ENCODE data around the gene RIPK1.

The RIPK1 gene

DNA sequence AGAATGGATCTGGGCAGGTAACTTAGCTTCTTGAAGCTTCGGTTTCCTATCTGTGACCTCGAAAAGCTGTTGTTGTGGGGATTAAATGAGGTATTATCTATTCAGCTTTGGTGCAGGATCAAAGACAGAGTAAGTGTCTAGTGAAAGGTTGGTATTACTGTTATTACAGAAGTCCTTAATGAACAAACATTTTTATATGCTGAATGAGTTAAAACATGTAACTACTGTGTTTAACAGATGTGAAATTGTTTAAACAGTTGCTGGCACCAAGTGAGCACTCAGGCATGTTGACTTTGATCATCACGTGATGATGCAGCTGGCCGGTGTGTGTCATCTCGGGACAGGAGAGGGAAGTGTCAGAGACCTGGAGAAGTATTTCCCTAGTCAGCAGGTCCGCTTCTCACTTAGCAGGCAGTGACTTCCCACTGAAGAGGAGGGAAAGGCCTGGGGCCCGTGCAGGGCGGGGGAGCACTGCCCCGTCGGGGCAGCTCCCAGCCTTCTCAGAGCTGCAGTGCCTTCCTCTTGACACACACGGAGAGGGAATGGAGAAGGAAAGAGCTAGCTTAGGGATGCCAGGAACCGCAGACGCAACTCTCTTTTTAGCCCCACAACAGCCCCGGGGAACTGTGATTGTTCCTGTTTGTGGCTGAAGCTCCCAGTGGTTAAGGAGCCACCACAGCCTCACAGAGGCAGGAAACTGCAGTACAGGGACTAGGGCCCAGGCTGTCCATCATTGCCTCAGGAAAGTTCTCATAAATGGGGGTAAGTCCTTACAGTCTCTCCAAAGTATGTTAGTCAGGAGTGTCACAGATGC is 71.0 kb downstream of the RIPK1 start:
- Histone ChIP-seq H3K4me2 (ENCODE audit: low read depth, low read length, poor library complexity, severe bottlenecking) (no peak overlapping the region), H3K27me3 (ENCODE audit: insufficient read depth, low read length, poor library complexity, severe bottlenecking) (no peaks in the 10 kb centered on the region), H3K36me3 (ENCODE audit: insufficient read depth, low read length) (no peaks in the 10 kb centered on the region), H3K4me1 (ENCODE audit: insufficient read depth, low read length, poor library complexity, severe bottlenecking) (no peaks in the 10 kb centered on the region), H3K9ac (ENCODE audit: low read depth, low read length, poor library complexity, severe bottlenecking) (no peak overlapping the region), H4K20me1 (ENCODE audit: insufficient read depth, low read length, poor library complexity, severe bottlenecking) (no peaks in the 10 kb centered on the region), H3K9me3 (ENCODE audit: insufficient read depth, low read depth, low read length) (no peaks in the 10 kb centered on the region), H2AFZ (ENCODE audit: low read length) (no peak overlapping the region), H3K4me3 (ENCODE audit: low read length, poor library complexity, severe bottlenecking) (no peak overlapping the region), H3K79me2 (ENCODE audit: insufficient read depth, low read length) (no peaks in the 10 kb centered on the region), H3K9me2 (replicated peaks; ENCODE audit: low read depth, low read length) (no peaks in the 10 kb centered on the region), H3F3A (ENCODE audit: low read depth) (no peaks in the 10 kb centered on the region)
- no peak for TF ChIP-seq CTCF (conservative IDR thresholded peaks at IDR 0.05; ENCODE audit: low read length)
- TF ChIP-seq EZH2phosphoT487 (IDR thresholded peaks at IDR 0.05; ENCODE audit: borderline replicate concordance), result no peak

GRCh38 chr6:3140201-3140600 is 71.9 kb downstream of the RIPK1 start:
- H3K4me1 ChIP-seq (ENCODE audit: insufficient read depth, low read length, poor library complexity, severe bottlenecking), result no peaks in the 10 kb centered on the region
- no peaks in the 10 kb centered on the region for H3K36me3 ChIP-seq (ENCODE audit: insufficient read depth, low read length)
- no peaks in the 10 kb centered on the region for H3K27me3 ChIP-seq (ENCODE audit: insufficient read depth, low read length, poor library complexity, severe bottlenecking)
- no peaks in the 10 kb centered on the region for H3K9me2 ChIP-seq (replicated peaks; ENCODE audit: low read depth, low read length)
- H3K4me2 ChIP-seq (ENCODE audit: low read depth, low read length, poor library complexity, severe bottlenecking), result no peak overlapping the region
- no peaks in the 10 kb centered on the region for H3K9me3 ChIP-seq (ENCODE audit: insufficient read depth, low read depth, low read length)
- H3K9ac ChIP-seq (ENCODE audit: low read depth, low read length, poor library complexity, severe bottlenecking), result no peak overlapping the region
- H3K79me2 ChIP-seq (ENCODE audit: insufficient read depth, low read length), result no peaks in the 10 kb centered on the region
- H3F3A ChIP-seq (ENCODE audit: low read depth), result no peaks in the 10 kb centered on the region
- no peak overlapping the region for H3K4me3 ChIP-seq (ENCODE audit: low read length, poor library complexity, severe bottlenecking)
- no peak overlapping the region for H2AFZ ChIP-seq (ENCODE audit: low read length)
- no peaks in the 10 kb centered on the region for H4K20me1 ChIP-seq (ENCODE audit: insufficient read depth, low read length, poor library complexity, severe bottlenecking)
- no peak for TF ChIP-seq EZH2phosphoT487 (IDR thresholded peaks at IDR 0.05; ENCODE audit: borderline replicate concordance)
- no peak for TF ChIP-seq CTCF (conservative IDR thresholded peaks at IDR 0.05; ENCODE audit: low read length)

DNA sequence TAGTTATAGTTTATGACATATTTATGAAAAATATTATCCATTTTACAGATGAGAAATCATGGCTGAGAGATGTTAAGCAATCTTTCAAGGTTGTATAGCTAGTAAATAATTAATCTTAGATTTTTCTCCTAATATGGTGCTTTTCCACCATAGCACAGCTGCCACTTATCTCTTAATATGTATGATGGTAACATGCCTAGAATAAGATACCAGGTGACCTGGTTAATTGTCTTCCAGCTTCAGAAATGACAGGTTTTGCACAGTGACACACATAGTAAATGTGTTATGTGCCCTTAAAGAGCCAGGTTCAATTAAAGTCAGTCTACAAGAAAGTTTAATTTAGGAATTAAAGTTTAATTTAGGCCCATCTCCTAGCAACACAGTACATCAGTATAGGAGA is 74.2 kb downstream of the RIPK1 start:
- H3K9ac ChIP-seq (ENCODE audit: low read depth, low read length, poor library complexity, severe bottlenecking), result no peak overlapping the region
- no peaks in the 10 kb centered on the region for H3K27me3 ChIP-seq (ENCODE audit: insufficient read depth, low read length, poor library complexity, severe bottlenecking)
- no peaks in the 10 kb centered on the region for H3K9me2 ChIP-seq (replicated peaks; ENCODE audit: low read depth, low read length)
- TF ChIP-seq EZH2phosphoT487 (IDR thresholded peaks at IDR 0.05; ENCODE audit: borderline replicate concordance), result no peak
- no peak for TF ChIP-seq CTCF (conservative IDR thresholded peaks at IDR 0.05; ENCODE audit: low read length)
- H3K4me1 ChIP-seq (ENCODE audit: insufficient read depth, low read length, poor library complexity, severe bottlenecking), result no peaks in the 10 kb centered on the region
- no peaks in the 10 kb centered on the region for H3K79me2 ChIP-seq (ENCODE audit: insufficient read depth, low read length)
- no peak overlapping the region for H2AFZ ChIP-seq (ENCODE audit: low read length)
- H3K9me3 ChIP-seq (ENCODE audit: insufficient read depth, low read depth, low read length), result no peaks in the 10 kb centered on the region
- no peak overlapping the region for H3K4me2 ChIP-seq (ENCODE audit: low read depth, low read length, poor library complexity, severe bottlenecking)
- no peaks in the 10 kb centered on the region for H3F3A ChIP-seq (ENCODE audit: low read depth)
- H3K4me3 ChIP-seq (ENCODE audit: low read length, poor library complexity, severe bottlenecking), result no peak overlapping the region
- H3K36me3 ChIP-seq (ENCODE audit: insufficient read depth, low read length), result no peaks in the 10 kb centered on the region
- no peaks in the 10 kb centered on the region for H4K20me1 ChIP-seq (ENCODE audit: insufficient read depth, low read length, poor library complexity, severe bottlenecking)
